HG02938 (cell line): ENCODE data around the gene TNIK.

Experiments
- ATAC-seq: cut with Tn5 transposase; IDR thresholded peaks from one replicate; pipeline ENCODE4 v1.9.1; 2021; ENCODE audit warnings: mild to moderate bottlenecking, moderate library complexity; ENCODE audit not compliant: unreplicated experiment

TNIK gene

DNA sequence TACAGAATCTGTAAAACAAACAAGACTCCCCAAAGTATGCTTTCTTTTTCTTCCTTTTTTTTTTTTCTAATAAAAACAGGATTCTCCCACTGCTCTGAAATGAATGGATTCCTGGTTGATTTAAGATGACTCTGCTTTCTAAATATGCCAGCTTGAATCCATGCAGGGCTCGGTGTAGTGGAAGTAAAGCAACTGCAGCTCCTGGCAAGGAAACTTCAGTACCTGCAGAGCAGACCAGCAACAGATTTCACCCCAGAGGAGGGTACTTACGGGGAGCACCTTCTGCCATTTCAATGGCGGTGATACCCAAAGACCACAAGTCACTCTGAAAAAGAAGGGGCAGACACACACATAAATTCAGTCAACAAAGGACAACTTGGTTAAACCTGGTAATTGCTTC lies 283.1 kb downstream of the TNIK start:
- no peak for ATAC-seq

DNA sequence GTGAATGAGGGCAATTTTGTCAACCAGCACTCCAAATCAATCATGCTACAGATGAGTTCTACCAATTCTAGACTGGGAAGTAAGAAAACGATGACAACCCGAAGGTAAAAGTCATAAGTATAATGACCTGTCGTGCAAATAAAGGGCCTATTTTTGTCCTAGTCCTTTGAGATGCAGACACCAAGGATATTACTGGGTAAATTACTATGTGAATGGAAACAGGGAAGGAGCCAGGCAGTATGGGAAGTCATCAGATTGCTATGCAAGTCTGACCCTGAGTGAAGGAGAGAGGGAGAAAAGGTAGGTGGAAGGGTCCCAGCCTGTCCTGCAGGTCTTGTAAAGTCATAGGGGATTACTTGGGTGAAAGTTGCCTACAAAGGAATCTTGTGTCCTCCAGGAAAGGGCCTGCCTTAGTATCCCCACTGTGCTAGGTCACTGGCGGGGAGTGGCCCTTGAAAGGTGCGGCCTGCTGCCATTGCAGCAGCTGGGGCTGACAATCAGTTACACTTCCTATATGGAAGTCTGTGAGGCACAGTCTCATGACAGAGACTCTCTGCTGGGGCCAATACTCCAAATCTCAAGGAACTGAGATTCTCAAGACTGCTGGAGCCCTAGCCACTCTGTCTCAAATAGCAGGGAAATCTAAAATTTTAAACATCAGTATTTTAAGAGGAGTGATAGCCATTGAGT lies 283.8 kb downstream of the TNIK start:
- ATAC-seq, result no peak

DNA sequence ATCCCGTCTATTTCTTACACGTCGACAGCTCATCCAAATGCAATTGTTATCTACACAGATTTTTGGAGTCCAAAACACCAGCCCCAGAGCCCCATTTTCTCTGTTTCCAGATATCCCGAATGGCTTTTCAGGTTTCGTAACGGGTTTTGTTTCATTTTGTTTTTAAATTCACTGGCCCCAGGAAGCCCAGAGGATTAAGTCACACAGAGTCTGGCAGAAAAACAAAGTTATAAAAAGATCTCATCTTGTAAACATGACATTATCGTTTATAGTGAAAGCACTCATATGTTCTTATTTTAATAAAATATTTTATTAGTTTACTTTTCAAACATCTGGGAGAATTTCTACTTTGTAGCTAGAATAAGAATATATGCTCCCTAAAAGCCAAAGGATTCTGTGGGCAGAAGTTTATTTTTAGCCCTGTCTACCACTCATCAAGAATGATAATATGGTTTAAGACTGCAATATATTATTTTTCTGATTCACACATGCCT lies 284.4 kb downstream of the TNIK start:
- no peak for ATAC-seq

DNA sequence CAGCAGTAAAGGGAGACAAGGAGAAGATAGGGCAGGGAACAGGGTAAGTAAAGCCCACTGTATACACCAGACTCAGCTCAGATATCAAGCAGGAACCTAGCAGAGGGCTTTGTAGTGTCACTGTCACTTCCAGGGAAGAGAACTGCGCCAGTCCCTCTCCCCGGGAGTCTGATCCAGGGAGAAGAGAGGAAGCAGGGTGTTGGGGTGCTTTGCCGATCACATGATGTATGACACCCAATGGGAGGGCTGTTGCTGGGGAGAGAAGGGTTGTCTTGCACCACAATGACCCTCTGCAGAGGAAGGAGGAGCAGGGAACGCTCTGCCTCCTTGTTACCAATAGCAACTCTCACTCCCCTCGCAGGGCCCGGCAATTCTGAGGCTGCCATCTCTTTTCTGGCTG lies 286.5 kb downstream of the TNIK start:
- no peak for ATAC-seq

DNA sequence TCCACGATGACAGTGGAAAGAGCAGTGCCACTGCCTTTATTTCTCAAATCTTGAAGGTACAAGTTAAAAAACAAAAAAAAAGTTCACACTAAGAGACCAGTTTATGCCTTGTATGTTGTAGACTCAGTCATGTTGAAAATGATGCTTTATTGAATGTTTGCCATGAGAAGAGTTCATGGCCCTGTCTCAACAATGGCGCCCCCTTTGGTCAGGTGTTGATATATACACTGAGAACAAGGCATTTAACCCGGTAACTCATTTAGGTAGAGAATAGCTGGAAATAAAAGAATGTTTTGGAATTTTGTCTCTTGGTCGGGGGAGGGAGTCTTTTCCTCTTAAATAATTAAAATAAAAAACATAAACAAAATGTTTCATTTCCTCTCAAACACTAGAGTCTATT lies 288.1 kb downstream of the TNIK start:
- no peak for ATAC-seq

DNA sequence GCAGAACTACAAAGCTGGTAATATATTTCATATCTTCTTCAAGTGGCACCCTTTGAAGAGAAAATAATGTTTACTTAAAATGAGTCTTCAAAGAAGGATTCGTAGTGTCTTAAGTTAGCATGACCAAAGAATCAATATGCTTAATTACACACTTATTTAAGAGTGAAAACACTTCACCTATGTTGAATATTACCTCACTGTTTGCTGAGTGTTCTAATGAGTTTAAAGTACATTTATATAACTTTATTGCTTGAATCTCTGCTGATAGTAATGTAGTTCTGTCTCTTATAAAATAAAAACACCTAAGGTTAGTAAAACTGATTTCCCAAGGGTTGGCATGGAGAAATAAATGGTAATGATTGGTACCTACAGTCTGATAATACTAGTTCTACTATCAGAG lies 290.3 kb downstream of the TNIK start:
- ATAC-seq, result no peak

DNA sequence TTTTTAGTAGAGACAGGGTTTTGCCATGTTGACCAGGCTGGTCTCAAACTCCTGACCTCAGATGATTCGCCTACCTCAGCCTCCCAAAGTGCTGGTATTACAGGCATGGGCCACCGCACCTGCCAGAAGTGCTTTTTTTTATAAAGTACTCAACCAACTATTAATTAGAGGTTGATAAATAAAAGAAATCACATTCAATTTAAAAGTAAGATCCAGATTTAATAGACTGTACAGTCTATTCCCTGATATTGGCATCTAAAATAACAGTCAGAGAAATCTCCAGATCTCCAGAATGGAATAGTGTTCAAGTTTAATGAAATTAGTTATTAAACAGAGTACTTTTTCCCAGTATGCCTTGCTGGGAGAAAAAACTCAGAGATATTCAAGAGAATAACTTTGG lies 290.8 kb downstream of the TNIK start:
- no peak for ATAC-seq

DNA sequence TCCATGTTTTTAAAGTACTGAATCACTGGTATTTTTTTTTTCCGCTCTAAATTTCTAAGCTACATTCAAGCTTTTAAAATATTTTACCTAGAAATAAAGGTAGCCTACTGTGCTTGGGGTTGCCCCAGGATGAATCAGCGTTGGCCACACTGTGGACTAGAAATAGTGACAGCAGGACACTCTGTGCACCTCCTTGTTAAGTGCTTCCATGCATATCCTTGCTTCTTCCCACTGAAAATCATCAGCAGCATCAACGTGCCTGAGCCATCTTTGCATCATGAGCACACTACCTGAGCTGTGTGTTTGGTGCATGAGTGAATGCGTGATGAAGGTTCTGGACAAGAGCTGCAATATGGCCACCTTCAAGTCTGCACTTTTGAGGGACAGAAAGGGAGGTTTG lies 291.7 kb downstream of the TNIK start:
- ATAC-seq, result no peak

DNA sequence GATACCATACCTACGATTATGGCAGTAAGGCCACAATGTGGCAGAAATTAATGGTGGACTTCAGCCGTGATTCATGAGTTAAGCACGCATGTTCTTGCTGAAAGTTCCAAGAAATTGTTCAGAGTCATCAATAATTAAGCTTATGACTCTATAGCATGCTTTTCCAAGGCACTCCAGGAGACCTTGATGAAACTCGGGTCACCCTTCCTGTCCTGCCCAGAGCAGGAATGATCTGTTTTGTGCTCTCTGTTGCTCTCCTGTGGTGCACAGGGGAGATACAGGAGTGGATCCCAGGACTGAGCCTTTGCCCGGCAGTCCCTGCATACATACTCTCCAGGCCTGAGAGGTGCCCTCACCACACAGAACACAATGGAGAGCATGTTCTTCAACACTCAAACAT lies 292.1 kb downstream of the TNIK start:
- no peak for ATAC-seq

DNA sequence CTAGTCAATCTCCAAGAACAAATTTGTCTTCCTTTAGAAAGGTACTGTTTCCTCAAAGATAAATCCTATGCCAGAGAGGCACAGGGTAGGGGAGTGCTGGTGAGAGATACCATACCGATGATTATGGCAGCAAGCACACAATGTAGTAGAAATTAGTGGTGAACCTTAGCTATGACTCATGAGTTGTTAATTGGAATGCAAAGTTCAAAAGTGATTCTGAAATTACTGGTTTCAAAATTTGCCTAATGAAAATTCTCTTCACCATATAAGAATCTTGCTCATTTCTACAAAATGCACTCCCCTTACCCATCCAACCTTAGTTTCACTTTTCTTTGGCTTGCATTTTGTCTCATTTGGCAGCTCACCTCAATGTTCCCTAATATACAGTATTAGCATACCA lies 294.2 kb downstream of the TNIK start:
- peak; percentile 39 for ATAC-seq

DNA sequence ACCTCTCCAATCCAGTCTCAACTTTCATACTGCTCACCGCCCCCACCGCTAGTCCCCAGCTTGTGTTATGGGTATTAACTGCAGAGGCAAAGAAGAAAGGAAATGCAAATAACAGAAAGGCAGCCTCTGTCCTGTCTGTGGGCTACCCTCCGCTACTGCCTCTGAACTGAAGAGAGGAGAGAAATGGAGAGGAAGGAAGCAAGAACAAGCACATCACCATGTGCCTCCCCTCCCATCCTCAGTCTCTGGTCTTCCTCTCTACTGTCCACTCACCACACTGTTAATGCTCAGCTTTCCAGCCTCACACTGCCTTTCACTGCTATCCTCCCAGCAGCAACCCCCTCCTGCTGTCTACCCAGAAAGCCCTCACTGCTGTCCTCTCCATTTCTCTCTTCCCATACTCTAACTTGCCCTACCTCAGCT lies 294.7 kb downstream of the TNIK start:
- ATAC-seq, result no peak

DNA sequence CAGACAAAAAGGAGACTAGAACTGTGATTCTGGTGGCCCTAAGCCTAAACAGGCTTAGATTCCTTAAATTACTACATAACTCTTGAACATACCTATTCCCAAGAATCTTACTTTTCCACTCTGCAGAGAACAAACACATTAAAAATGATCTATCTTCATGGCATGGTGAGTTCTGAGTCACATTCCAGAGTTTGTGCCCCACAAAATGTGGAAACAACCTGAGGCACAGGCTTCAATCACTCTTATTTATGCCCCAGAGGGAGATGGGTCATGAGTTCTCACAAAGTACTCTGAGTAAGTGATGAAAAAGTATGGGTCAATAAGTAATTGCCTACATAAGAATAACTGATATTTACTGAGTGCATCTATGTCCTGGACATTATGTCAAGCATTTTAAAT lies 296.1 kb downstream of the TNIK start:
- ATAC-seq, result no peak

DNA sequence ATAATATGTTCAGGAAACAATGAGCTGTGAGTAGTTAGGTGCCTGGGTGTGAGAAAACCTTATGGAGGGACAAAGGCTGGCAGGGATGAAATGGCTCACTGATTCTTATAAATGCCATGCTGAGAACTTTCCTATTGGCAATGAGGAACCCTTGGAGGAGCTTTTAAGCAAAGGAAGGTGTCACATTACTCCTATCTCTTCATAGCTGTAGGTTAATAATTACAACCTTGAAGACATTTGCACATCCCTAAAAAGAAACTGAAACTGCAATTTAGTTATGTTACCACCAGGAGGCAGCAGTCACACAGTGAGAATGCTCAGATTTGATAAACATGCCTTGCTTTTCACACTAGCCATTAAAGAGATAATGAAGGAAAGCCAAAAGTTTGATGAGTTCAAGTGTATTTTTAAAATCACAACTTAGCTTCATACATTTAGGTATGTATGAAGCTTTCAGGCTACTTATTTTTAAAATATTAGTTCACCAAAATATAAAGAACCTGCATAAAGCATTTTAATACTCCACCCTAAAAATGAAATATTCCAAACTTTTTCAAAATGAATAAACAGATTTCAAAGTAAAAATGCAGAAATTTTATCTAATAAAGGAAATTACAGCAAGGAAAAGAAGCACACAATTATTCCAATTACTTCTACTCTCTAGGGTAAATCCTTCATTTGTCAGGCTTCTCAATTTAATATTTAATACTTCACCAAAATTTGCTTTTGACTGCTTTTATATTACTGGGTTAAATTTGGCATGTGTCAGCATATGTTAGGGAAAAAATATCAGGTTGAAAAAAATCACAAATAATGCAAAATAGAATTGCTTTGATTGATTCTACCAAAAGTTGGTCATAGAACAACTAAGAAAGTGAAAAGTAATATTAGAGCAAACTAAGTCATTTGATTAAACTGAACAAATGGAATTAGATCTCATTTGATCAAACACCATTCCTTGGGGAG lies 296.8 kb downstream of the TNIK start:
- no peak for ATAC-seq

DNA sequence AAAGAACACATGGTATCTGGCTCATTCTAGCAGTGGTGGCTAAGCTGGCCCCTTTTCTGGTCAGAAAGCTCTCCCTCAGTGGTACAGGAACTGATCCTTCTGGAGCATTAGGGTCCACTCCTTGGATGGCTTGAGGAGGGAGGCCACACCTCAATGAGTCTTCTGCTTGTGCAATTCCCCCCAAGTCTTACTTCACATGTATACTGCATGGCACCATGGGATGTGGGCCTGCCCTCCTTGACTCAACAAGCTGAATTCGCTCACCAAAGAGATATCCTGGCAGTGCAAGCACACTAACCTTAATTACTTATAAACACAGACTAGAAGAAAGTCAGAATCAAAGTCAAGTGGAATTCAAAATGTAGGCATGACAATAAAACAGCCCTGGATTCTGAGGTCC lies 299.9 kb downstream of the TNIK start:
- no peak for ATAC-seq

DNA sequence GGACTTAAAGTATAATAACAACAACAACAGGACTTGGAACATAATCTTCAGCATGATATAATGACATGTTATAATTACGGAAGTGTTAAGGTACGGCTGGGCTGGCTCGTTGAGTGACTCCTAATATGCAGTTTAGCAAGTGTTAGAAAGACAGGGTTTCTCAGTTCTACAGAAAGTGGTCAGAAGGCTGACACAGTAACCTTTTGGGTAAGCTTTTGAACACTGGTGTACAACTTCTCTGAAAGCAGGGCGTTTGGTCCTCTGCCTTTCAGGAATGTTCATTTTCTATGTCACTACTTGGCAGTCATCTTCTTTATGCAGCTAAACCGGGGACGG lies 300.4 kb downstream of the TNIK start:
- no peak for ATAC-seq

DNA sequence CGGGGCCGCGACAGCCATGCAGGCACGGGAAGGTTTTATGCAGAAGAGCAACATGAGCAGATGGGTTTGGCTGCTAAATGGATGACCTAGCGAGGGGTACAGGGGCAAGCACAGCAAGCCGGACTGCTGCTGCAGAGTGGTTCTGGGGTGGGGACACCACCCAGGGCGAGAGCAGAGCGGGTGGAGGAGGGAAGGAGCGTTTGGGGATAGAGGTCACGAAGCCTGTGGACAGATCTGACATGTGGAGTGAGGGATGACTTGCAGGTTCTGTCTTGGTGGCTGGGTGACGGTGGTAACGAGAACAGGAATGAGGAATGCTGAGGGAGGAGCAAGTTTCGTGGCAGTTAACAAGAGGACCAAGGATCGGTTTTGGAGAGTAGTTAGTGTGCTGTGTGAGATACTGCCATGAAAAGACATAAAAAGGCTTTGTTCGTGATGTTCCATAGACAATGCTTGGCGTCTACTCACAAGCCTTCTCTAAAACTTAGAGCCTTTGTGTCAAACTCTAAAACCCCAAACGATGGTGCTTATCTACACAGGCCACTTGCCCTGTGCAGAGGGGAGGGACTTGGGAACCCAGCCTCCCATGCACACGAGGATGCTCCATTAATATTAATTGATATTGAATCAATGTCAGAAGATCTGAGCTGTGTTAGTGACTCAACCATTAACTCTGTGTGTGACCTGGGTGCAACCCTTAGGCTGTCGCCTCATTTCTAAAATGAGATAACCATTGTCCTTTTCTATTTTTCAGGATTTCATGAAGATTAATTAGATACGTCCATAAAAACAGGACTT lies 301.0 kb downstream of the TNIK start:
- ATAC-seq, result no peak

DNA sequence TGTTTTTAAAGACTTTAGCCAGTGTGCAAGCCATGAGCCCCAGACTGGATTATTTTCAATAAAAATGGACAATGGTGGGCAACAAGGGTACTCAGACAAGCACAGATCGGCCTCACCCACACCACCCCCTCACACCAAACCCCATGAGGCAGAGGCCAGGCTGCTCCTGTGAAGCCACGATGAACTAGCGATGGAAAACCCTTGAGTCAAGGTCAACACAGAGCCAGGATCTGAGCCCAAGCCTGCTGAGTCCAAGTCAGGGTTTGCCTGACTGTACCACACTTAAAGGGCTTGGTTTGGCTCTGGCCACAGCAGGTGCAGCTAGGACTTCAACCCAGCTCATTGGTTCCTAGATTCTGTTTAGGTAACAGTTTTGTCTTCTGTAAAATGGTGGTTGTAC lies 302.2 kb downstream of the TNIK start:
- ATAC-seq, result no peak

DNA sequence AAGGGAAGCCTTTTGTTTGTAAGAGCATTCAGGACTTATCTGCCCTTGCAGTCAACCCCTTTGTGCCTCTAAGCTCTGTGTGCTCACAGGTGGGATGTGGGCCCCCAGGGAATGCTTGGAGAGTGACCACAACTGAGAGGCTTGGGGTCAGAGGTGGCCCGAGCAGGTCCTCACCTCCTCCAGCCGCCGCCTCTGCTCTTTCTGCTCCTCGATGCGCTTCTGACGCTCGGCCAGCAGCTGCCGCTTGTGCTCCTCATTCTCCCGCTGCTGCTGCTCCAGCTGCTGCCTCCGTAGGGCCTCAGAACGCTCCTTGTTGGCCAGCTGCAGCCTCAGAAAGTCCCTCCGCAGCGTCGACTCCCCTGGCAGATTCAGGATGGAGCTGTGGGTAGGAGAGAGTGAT lies 302.9 kb downstream of the TNIK start:
- ATAC-seq, result no peak

DNA sequence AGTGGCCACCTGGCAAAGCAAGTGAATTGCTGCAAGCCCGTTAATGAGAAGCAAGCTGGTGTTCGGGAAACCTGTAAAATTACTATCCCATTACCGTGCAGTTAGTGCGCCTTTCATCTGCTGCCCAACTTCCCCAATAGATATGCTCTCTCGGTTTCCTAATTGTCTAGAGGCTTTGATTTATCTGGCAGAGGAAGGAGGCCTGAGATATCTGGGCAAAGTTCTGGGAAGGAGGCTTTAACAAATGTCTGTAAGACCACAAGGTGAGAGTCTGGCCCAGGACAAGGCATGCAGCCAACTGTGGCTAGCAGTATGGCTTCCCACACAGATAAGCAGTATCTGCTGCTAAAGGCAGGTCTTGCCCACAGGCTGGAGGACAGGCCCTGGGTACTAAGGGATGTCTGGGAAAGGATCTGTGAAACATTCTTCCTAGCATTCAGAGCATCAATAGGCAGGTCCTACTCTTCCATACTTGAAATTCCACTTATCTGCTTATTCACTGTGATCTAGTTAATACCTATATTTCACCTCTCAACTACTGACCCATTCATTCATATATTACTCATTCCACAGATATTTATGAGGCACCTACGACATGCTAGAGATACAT lies 303.7 kb downstream of the TNIK start:
- ATAC-seq, result no peak

DNA sequence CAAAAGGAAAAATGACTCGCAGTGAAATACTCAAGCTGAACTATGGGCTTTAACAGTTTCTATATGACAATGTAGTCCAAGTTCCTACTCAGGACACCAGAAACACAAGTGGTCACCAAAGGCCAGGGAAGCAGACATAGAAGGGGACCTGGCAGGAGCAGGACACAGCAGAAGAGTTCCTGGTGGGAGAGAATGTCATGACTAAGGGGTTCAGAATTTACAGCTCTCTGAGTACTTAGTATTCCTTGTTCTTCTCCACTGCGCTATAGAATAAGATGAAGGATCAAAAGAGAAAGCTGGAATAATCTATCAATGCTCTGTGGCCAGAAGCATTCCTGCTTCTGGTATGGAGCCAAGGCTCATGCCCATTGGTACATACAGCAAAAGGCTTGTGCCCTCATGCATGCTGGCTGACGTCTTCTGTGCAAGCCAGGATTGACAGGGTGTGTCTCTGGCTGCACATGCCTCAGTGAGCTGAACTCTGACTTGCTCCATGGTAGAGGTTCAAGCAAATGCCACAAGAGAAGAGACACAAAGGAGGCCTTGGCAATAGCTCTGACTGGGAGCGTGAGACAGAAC lies 305.0 kb downstream of the TNIK start:
- no peak for ATAC-seq

DNA sequence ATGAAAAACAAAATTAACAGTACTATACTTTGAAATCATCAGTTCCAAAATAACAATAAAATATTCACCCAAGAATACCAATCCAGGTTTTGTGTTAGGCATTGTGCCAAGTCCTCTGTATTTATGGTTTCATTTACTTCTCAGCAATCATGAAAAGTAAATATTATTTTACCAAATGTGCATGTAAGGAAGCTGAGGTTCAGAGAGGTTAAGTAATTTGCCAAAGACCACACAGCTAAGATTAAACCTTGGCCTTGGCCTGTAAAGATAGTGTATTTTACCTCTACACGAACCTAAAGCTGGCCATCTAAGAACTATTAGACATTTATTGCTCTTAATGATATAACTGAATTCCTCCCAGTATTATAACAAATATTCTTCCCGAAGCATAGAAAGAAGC lies 309.3 kb downstream of the TNIK start:
- ATAC-seq, result no peak
